ENCODE measurements around the gene FCHSD2. TPM values are rescaled to one million over a fixed set of nuclear protein-coding genes. Genes with fewer than 3 reads are reported as not detected.

The FCHSD2 gene
- total RNA-seq, 2 donors from 2014 or later = 12.1 to 20.9 TPM

DNA sequence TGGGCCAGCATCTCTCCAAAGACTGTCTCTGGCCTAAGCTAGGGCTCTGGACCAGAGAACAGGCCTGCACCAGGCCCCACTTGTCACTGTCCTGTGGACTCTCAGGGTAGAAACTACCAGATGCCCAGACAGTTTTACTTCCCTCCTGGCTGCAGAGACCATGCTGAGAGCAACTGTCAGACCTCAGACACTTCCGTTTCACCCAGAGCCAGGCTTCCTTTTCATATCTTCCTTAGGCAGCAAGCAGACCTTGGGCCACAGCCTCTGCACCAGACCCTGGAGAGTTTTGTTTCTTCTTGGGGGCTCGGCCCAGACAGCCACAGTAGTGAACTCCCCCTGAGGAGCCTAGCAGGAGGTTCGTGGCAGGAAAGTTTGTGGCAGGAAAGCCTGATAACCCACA, 12.1 kb upstream of the FCHSD2 start:
- Histone ChIP-seq H3K9me3 (no peaks in the 10 kb centered on the region), H3K36me3 (no peaks in the 10 kb centered on the region), H3K27ac (peak overlapping the region; percentile 24), H3K4me3 (no peak overlapping the region), H3K4me1 (no peaks in the 10 kb centered on the region), H3K9ac (ENCODE audit: low read depth in 2 of 2, low read length in 2 of 2) (no peak overlapping the region), H3K27me3 (no peaks in the 10 kb centered on the region)
- intact Hi-C loops (cut with DNase I) = no loop called here
- TF ChIP-seq, protein P1, sequence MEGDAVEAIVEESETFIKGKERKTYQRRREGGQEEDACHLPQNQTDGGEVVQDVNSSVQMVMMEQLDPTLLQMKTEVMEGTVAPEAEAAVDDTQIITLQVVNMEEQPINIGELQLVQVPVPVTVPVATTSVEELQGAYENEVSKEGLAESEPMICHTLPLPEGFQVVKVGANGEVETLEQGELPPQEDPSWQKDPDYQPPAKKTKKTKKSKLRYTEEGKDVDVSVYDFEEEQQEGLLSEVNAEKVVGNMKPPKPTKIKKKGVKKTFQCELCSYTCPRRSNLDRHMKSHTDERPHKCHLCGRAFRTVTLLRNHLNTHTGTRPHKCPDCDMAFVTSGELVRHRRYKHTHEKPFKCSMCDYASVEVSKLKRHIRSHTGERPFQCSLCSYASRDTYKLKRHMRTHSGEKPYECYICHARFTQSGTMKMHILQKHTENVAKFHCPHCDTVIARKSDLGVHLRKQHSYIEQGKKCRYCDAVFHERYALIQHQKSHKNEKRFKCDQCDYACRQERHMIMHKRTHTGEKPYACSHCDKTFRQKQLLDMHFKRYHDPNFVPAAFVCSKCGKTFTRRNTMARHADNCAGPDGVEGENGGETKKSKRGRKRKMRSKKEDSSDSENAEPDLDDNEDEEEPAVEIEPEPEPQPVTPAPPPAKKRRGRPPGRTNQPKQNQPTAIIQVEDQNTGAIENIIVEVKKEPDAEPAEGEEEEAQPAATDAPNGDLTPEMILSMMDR (IDR thresholded peaks at IDR 0.05) = no peak
- DNase-seq = no peak

DNA sequence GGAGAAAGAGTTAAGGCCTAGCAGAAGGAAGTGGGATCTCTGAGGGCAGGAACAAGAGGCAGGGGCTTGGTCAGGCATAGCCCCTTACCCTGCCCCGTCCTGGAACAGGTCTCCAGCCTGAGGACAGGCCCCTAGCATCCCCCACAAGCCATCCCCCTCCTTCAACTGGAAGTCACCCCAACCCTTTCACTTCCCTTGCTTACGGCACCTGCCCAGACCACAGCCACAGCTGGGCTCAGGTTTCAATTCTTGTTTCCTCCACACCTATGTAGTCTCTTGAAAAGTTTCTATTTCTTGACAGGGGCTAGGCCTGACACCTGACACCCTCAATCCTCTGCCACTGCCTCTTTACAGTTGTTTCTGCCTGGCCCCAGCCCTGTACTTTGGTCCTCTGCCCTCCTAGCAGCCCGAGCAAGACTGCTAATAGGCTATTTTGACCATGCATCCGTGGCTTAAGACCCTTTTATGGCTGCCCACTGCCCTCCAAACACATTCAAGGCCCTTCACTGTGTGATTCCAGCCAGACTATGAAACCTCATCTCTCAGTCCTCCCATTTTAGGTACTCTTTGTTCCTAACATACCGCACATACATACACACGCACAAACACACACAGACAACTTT, 10.9 kb upstream of the FCHSD2 start:
- TF ChIP-seq, protein P1 (IDR thresholded peaks at IDR 0.05) = no peak
- Histone ChIP-seq H3K9ac (ENCODE audit: low read depth in 2 of 2, low read length in 2 of 2) (peak overlapping the region in 1 of 2 donors; percentile 56), H3K27me3 (no peaks in the 10 kb centered on the region), H3K4me3 (no peak overlapping the region), H3K36me3 (no peaks in the 10 kb centered on the region), H3K4me1 (no peaks in the 10 kb centered on the region), H3K27ac (peak overlapping the region; percentile 24), H3K9me3 (no peaks in the 10 kb centered on the region)
- intact Hi-C loops (cut with DNase I) = no loop called here
- DNase-seq = no peak

DNA sequence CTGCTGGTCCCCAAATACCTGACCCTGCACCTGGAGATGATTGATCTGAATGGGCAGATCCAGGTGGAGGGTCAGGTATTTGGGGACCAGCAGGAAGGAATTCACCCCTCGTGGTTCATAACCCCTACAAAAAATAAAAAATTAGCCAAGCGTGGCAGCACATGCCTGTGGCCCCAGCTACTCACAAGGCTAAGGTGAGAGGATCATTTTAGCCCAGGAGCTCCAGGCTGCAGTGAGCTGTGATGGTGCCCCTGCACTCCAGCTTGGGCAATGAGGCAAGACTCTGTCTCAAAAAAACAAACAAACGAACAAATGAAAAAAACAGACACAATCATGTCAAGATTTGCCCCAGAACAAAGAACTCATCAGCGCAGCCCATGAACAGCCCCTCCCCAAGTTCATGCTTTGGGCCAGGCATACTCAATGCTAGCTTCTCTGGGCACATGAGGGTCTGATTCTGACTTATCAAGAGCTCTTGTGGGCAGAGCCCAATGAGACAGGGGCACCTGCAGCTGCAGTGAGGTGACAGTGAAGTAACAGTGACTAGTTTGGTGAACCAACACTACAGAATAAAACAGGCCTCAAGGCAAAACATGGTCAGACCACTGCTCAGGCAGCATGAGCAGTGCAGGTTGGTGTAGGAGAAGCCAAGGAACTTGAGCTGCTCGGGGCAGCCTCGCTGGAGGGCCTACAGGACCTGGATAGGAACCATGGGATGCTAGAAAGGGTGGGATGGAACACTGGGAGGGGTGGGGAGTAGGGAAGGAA, 10.2 kb upstream of the FCHSD2 start:
- no peak overlapping the region for H3K27ac ChIP-seq
- H3K4me3 ChIP-seq = no peak overlapping the region
- DNase-seq = no peak
- no peaks in the 10 kb centered on the region for H3K4me1 ChIP-seq
- H3K27me3 ChIP-seq = no peaks in the 10 kb centered on the region
- H3K9me3 ChIP-seq = no peaks in the 10 kb centered on the region
- H3K9ac ChIP-seq (ENCODE audit: low read depth in 2 of 2, low read length in 2 of 2) = no peak overlapping the region
- intact Hi-C loops (cut with DNase I) = no loop called here
- no peaks in the 10 kb centered on the region for H3K36me3 ChIP-seq
- TF ChIP-seq, protein P1 (IDR thresholded peaks at IDR 0.05) = no peak

DNA sequence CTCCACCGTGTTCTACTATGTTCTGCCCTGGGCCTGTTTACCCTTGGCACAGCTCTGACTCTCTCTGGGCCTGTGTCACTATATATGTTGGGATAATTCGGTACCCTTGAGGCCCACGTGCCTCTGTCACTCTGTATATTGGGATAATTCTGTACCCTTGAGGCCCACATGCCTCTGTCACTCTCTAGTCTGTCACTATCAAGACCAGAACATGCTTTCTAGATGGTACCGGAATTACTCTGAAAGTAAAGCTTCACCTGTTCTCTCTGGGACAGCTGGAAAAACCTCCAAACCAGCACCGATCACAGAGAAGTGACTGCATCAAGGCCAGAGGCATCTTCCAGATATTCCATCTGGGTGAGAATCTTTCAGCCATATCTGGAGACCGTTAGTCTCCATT, 9.3 kb upstream of the FCHSD2 start:
- DNase-seq = no peak
- H3K4me1 ChIP-seq = no peaks in the 10 kb centered on the region
- H3K27me3 ChIP-seq = no peaks in the 10 kb centered on the region
- H3K36me3 ChIP-seq = no peaks in the 10 kb centered on the region
- no peak overlapping the region for H3K4me3 ChIP-seq
- H3K9ac ChIP-seq (ENCODE audit: low read depth in 2 of 2, low read length in 2 of 2) = no peak overlapping the region
- intact Hi-C loops (cut with DNase I) = no loop called here
- H3K9me3 ChIP-seq = no peaks in the 10 kb centered on the region
- TF ChIP-seq, protein P1 (IDR thresholded peaks at IDR 0.05) = no peak
- H3K27ac ChIP-seq = no peak overlapping the region

DNA sequence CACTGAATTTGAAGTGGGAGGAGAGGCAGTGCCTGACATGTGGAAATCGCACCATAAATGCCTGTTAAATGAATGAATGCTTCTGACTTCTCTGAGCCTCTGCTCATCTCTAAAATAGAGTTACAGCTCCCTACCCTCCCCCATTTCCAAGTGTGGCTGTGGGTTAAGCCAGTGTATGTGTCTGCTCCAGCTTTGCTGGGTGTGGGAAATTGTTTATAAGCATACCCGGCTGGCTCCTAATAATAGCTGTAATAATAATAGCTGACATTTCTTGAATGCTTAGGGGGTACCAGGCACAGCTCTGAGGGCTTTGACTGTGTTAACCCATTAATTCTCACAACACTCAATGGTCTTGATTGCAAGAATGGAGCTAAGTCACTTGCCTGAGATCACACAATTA, 7.0 kb upstream of the FCHSD2 start:
- intact Hi-C loops (cut with DNase I) = no loop called here
- Histone ChIP-seq H3K9ac (ENCODE audit: low read depth in 2 of 2, low read length in 2 of 2) (no peak overlapping the region), H3K4me1 (no peaks in the 10 kb centered on the region), H3K9me3 (no peaks in the 10 kb centered on the region), H3K27ac (no peak overlapping the region), H3K36me3 (no peaks in the 10 kb centered on the region), H3K4me3 (no peak overlapping the region), H3K27me3 (no peaks in the 10 kb centered on the region)
- no peak for DNase-seq
- TF ChIP-seq, protein P1 (IDR thresholded peaks at IDR 0.05) = no peak

All from colonic mucosa (tissue), 4 donors.